ENCODE data around the gene PEX11G.

Gene PEX11G

DNA sequence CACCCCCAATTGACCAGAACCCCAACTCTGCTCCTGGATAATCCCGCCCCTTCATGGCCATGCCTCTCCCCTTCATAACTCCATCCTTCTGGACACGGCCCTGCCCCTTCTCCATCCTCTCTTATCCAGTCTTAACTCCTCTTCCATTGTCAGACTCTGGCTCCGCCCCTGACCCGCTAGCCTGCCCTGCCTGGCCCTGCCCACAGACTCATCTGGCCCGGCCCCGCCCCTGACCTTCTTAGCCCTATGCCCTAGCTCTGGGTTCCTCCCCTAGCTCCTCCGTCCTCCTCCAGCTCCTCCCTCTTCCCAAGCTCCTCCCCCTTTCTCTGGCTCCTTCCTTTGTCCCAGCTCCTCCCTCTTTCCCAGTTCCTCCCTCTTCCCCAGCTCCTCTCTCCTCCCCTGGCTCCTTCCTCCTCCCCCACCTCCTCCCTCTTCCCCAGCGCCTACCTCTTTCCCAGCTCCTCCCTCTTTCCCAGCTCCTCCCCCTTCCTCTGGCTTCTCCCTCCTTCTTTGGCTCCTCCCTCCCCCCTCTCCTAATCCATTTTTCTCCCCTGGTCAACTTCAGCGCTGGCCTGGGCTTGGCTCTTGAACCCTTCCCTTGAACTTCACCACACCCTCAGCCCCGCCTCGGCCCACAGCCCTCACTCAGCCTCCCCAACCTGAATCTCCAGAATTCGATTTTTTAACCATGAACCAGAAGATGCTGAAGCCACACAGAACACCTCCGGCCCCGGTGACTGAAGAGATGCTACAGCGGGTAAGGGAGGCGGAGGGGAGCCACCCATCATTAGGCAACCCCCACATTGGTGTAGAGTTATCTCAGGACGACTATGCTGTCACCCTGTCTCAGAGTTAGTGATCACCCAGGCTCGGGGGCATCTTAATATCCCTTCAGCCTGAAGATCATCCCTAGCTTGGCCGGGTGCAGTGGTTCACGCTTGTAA, 17.8 kb upstream of the PEX11G start:
- Histone ChIP-seq H3F3A (ENCODE audit: control insufficient read depth, insufficient read depth) (0 out of 2 replicates have a peak, but pooled peaks cover 4% of the 10 kb centered on the region), H3K4me1 (ENCODE audit: control insufficient read depth, low read length) (peaks cover 12% of the 10 kb centered on the region), H3K27me3 (ENCODE audit: control insufficient read depth, low read length) (peaks cover 5% of the 10 kb centered on the region; the same call in 1 of the 2 replicates), H4K20me1 (ENCODE audit: control insufficient read depth, insufficient read depth, low read depth, low read length) (no peaks in the 10 kb centered on the region), H3K4me3 (ENCODE audit: low read length) (no peak overlapping the region; the same call in 1 of the 2 replicates), H3K9me3 (ENCODE audit: control insufficient read depth, insufficient read depth, low read length) (no peaks in the 10 kb centered on the region), H3K27ac (ENCODE audit: low read depth, low read length) (no peak overlapping the region), H3K36me3 (ENCODE audit: control insufficient read depth, low read length) (no peaks in the 10 kb centered on the region), H3K79me2 (ENCODE audit: control insufficient read depth, low read length) (no peaks in the 10 kb centered on the region), H3K9me2 (replicated peaks; ENCODE audit: control insufficient read depth, low read length) (no peaks in the 10 kb centered on the region), H3K4me2 (ENCODE audit: low read length) (peak overlapping the region; percentile 40)
- TF ChIP-seq EZH2phosphoT487 (IDR thresholded peaks at IDR 0.05; ENCODE audit: borderline replicate concordance, low read length): no peak
- TF ChIP-seq, protein P1, sequence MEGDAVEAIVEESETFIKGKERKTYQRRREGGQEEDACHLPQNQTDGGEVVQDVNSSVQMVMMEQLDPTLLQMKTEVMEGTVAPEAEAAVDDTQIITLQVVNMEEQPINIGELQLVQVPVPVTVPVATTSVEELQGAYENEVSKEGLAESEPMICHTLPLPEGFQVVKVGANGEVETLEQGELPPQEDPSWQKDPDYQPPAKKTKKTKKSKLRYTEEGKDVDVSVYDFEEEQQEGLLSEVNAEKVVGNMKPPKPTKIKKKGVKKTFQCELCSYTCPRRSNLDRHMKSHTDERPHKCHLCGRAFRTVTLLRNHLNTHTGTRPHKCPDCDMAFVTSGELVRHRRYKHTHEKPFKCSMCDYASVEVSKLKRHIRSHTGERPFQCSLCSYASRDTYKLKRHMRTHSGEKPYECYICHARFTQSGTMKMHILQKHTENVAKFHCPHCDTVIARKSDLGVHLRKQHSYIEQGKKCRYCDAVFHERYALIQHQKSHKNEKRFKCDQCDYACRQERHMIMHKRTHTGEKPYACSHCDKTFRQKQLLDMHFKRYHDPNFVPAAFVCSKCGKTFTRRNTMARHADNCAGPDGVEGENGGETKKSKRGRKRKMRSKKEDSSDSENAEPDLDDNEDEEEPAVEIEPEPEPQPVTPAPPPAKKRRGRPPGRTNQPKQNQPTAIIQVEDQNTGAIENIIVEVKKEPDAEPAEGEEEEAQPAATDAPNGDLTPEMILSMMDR (IDR thresholded peaks at IDR 0.05; ENCODE audit: low read depth, low read length, poor library complexity, severe bottlenecking): no peak

DNA sequence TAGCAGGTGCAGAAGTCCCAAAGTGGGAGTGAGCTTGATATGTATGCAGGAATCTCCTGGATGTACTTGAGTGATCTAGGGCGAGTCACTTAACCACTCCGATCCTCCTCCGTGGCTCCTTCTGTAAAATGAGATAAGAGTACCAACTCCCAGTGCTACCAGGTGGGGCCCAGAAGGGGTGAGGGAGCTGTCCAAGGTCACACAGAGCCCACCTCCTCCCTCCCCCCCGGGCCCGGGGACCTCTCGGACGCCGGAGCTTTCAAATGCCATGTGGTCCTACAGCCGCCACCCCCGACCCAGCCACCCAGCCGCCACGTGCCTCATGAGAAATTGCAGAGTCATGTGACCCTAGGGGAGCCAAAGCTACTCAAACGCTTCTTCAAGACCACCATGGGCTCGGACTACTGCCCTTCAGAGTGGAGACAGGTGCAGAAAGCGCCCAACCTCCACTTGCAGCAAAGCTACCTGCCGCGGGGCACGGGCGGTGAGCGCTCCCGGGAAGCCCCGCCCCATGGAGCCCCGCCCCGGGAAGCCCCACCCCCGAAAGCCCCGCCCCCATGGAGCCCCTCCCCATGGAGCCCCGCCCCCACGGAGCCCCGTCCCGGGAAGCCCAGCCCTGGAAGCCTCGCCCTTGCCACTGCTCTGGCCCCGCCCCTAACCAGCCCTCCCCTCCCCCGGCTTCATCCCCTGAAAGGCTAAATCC, 17.0 kb upstream of the PEX11G start:
- Histone ChIP-seq H3K27me3 (ENCODE audit: control insufficient read depth, low read length) (peaks cover 5% of the 10 kb centered on the region; the same call in 1 of the 2 replicates), H4K20me1 (ENCODE audit: control insufficient read depth, insufficient read depth, low read depth, low read length) (no peaks in the 10 kb centered on the region), H3K4me1 (ENCODE audit: control insufficient read depth, low read length) (peaks cover 12% of the 10 kb centered on the region), H3F3A (ENCODE audit: control insufficient read depth, insufficient read depth) (0 out of 2 replicates have a peak, but pooled peaks cover 4% of the 10 kb centered on the region), H3K4me2 (ENCODE audit: low read length) (peak overlapping the region; percentile 40), H3K9me3 (ENCODE audit: control insufficient read depth, insufficient read depth, low read length) (no peaks in the 10 kb centered on the region), H3K79me2 (ENCODE audit: control insufficient read depth, low read length) (no peaks in the 10 kb centered on the region), H3K27ac (ENCODE audit: low read depth, low read length) (no peak overlapping the region), H3K9me2 (replicated peaks; ENCODE audit: control insufficient read depth, low read length) (no peaks in the 10 kb centered on the region), H3K36me3 (ENCODE audit: control insufficient read depth, low read length) (no peaks in the 10 kb centered on the region), H3K4me3 (ENCODE audit: low read length) (0 out of 2 replicates have a peak overlapping the region, but pooled peaks have one; percentile 17)
- TF ChIP-seq, protein P1 (IDR thresholded peaks at IDR 0.05; ENCODE audit: low read depth, low read length, poor library complexity, severe bottlenecking): no peak
- TF ChIP-seq EZH2phosphoT487 (IDR thresholded peaks at IDR 0.05; ENCODE audit: borderline replicate concordance, low read length): no peak

DNA sequence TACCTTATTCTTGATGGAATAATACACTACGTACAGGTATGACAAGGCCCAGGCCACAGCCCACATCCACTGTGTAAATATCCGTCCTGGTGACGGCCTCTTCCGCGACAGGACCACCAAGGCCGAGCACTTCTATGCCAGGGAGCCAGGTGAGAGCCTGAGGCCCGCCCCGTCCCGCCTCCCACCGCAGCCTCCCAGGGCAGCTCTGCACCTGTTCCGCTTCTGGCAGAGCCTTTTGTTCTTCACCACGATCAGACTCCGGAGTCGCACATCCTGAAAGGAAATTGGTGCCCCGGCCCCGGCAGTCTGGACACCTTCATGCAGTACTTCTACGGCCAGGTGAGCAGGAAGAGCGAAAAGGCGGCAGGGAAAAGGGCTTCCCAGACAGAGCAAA, 16.4 kb upstream of the PEX11G start:
- Histone ChIP-seq H3K27me3 (ENCODE audit: control insufficient read depth, low read length) (peaks cover 1% of the 10 kb centered on the region; the same call in 1 of the 2 replicates), H3K9me2 (replicated peaks; ENCODE audit: control insufficient read depth, low read length) (no peaks in the 10 kb centered on the region), H3K4me1 (ENCODE audit: control insufficient read depth, low read length) (peaks cover 12% of the 10 kb centered on the region), H3K36me3 (ENCODE audit: control insufficient read depth, low read length) (no peaks in the 10 kb centered on the region), H3K27ac (ENCODE audit: low read depth, low read length) (no peak overlapping the region), H3F3A (ENCODE audit: control insufficient read depth, insufficient read depth) (0 out of 2 replicates have a peak, but pooled peaks cover 4% of the 10 kb centered on the region), H3K9me3 (ENCODE audit: control insufficient read depth, insufficient read depth, low read length) (no peaks in the 10 kb centered on the region), H3K4me2 (ENCODE audit: low read length) (peak overlapping the region; percentile 34; the same call in 1 of the 2 replicates), H3K79me2 (ENCODE audit: control insufficient read depth, low read length) (no peaks in the 10 kb centered on the region), H4K20me1 (ENCODE audit: control insufficient read depth, insufficient read depth, low read depth, low read length) (no peaks in the 10 kb centered on the region), H3K4me3 (ENCODE audit: low read length) (no peak overlapping the region)
- TF ChIP-seq, protein P1 (IDR thresholded peaks at IDR 0.05; ENCODE audit: low read depth, low read length, poor library complexity, severe bottlenecking): no peak
- no peak for TF ChIP-seq EZH2phosphoT487 (IDR thresholded peaks at IDR 0.05; ENCODE audit: borderline replicate concordance, low read length)
